C1 segment of cervical spinal cord (tissue), 14 donors: ENCODE results near the gene GAS7.
"Not testable (repeated sequence)": the region's sequence is repeated elsewhere in the genome, so short reads cannot be mapped to it uniquely, and the experiment has no call there.

Experiments
- DNase-seq, 14 donors: peaks; one replicate each; lab custom pipeline; 2025; lab: John Stamatoyannopoulos, UW

The GAS7 gene

GRCh38 chr17:10022416-10022815, 176.0 kb downstream of the GAS7 start:
- DNase-seq, result peak in 3 of 14 donors; percentile 17 to 52 (median 29)

- peak in 1 of 14 donors; percentile 21 for DNase-seq
Observed at GRCh38 chr17:10021272-10021984, 177.0 kb downstream of the GAS7 start.

- no peak for DNase-seq
Observed at GRCh38 chr17:10019941-10020451, 178.4 kb downstream of the GAS7 start.

GRCh38 chr17:10018461-10018891, 179.9 kb downstream of the GAS7 start:
- peak in 1 of 14 donors; percentile 16 for DNase-seq

GRCh38 chr17:10016958-10017570, 181.3 kb downstream of the GAS7 start:
- DNase-seq, result not testable (repeated sequence)

- no peak for DNase-seq
Observed at GRCh38 chr17:10013365-10014112, 184.9 kb downstream of the GAS7 start.

- no peak for DNase-seq
Observed at GRCh38 chr17:10010752-10011151, 187.7 kb downstream of the GAS7 start.

GRCh38 chr17:10003705-10004104, 194.7 kb downstream of the GAS7 start:
- DNase-seq, result no peak

- DNase-seq, result not testable (repeated sequence)
Observed at GRCh38 chr17:10002567-10003360, 195.6 kb downstream of the GAS7 start.

GRCh38 chr17:10001306-10001873, 197.0 kb downstream of the GAS7 start:
- no peak for DNase-seq

GRCh38 chr17:9999919-10000695, 198.3 kb downstream of the GAS7 start:
- DNase-seq, result no peak

- no peak for DNase-seq
Observed at GRCh38 chr17:9998060-9998459, 200.3 kb downstream of the GAS7 start.

- no peak for DNase-seq
Observed at GRCh38 chr17:9994761-9995160, 203.6 kb downstream of the GAS7 start.

GRCh38 chr17:9991796-9992195, 206.6 kb downstream of the GAS7 start:
- no peak for DNase-seq

- DNase-seq, result no peak
Observed at GRCh38 chr17:9991351-9991750, 207.1 kb downstream of the GAS7 start.

- peak in 4 of 14 donors; percentile 8 to 23 (median 12) for DNase-seq
Observed at GRCh38 chr17:9987779-9988585, 210.4 kb downstream of the GAS7 start.

- peak in 2 of 14 donors; percentile 7 to 26 for DNase-seq
Observed at GRCh38 chr17:9986754-9987382, 211.5 kb downstream of the GAS7 start.

GRCh38 chr17:9985646-9986045, 212.8 kb downstream of the GAS7 start:
- DNase-seq, result no peak

- no peak for DNase-seq
Observed at GRCh38 chr17:9984768-9985167, 213.6 kb downstream of the GAS7 start.
